Omental fat pad (tissue), 4 donors: ENCODE data around the gene PAM16. TPM values are rescaled to one million over a fixed set of nuclear protein-coding genes. Genes with fewer than 3 reads are reported as not detected.

Experiments
- ATAC-seq: fragments of 150-250 bp; one replicate; pipeline ENCODE4 v1.9.1; 2016; ENCODE audit warnings: mild to moderate bottlenecking, moderate library complexity; ENCODE audit not compliant: low FRiP score
- DNase-seq: peaks from one replicate; pipeline ENCODE4 v3.0.0-alpha.2; 2019; ENCODE audit warnings: low spot score
- total RNA-seq, 4 donors: library from RNA; depleted of rRNA; stranded (reverse); fragments of >200 nt; gene quantifications; one replicate each; pipeline ENCODE4 v1.1.0, GENCODE V29; 2016
- TF ChIP-seq, protein P1 (sequence below), 3 donors: fragments of 450-650 bp; IDR thresholded peaks; one replicate each; pipeline ENCODE4 v1.5.1; 2016 to 2017; ENCODE audit warnings: antibody characterized with exemption in 3 of 3, mild to moderate bottlenecking in 3 of 3, moderate library complexity in 2 of 3

Gene PAM16
- total RNA-seq, 4 donors from 2014 or later: 32.7 to 53.9 (median 41.8) TPM

DNA sequence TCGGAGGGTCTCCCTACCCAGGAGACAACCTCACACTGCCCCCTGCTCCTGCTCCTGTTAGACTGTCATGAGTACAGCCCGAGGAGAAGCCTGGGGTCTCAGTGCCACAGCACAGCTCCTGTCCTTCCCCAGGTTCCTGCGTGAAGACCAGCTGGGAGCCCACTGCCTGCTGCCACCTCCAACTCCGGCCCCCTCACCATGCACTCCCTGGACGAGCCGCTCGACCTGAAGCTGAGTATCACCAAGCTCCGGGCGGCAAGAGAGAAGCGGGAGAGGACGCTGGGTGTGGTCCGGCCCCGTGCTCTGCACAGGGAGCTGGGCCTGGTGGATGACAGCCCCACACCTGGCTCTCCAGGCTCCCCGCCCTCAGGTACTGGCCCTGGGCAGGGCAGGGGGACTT, 19.0 kb downstream of the PAM16 start:
- no peak for DNase-seq
- ATAC-seq: no peak
- TF ChIP-seq, protein P1, sequence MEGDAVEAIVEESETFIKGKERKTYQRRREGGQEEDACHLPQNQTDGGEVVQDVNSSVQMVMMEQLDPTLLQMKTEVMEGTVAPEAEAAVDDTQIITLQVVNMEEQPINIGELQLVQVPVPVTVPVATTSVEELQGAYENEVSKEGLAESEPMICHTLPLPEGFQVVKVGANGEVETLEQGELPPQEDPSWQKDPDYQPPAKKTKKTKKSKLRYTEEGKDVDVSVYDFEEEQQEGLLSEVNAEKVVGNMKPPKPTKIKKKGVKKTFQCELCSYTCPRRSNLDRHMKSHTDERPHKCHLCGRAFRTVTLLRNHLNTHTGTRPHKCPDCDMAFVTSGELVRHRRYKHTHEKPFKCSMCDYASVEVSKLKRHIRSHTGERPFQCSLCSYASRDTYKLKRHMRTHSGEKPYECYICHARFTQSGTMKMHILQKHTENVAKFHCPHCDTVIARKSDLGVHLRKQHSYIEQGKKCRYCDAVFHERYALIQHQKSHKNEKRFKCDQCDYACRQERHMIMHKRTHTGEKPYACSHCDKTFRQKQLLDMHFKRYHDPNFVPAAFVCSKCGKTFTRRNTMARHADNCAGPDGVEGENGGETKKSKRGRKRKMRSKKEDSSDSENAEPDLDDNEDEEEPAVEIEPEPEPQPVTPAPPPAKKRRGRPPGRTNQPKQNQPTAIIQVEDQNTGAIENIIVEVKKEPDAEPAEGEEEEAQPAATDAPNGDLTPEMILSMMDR (IDR thresholded peaks at IDR 0.05): no peak

DNA sequence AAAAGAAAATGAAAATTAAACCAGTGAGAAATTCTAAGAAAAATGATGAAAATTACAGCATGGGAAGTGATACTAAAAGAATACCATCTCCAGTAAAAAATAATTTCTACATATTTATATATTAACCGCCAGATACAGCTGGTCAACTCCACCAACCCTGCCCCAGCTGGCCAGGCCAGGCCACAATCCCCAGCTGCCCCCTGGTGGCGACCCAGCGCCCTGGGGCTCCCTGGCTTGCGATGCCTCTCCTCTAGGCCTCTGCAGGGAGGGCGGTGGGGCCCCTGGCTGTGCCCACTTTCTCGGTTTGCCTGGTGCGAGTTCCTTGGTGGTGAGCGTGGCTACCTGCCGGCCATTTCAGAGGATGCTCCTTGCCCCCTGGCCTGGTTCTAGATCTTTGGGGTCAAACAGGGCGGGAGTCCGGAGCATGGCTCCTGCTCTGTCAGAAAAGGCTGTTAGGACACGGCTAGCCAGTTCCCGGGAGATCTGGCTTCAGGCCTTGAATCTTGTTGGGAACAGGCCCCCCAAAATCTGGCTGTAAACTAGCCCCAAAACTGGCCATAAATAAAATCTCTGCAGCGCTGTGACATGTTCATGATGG, 20.7 kb downstream of the PAM16 start:
- peak; percentile 70 for ATAC-seq

GRCh38 chr16:4328782-4329775, 22.0 kb downstream of the PAM16 start:
- DNase-seq: no peak
- peak; percentile 1 for ATAC-seq
- TF ChIP-seq, protein P1 (IDR thresholded peaks at IDR 0.05): no peak

More for the DNA sequence above, 20.7 kb downstream of the PAM16 start:
- TF ChIP-seq, protein P1 (IDR thresholded peaks at IDR 0.05): peak in 2 of 3 donors; percentile 82 to 92
- peak; percentile 73 for DNase-seq

DNA sequence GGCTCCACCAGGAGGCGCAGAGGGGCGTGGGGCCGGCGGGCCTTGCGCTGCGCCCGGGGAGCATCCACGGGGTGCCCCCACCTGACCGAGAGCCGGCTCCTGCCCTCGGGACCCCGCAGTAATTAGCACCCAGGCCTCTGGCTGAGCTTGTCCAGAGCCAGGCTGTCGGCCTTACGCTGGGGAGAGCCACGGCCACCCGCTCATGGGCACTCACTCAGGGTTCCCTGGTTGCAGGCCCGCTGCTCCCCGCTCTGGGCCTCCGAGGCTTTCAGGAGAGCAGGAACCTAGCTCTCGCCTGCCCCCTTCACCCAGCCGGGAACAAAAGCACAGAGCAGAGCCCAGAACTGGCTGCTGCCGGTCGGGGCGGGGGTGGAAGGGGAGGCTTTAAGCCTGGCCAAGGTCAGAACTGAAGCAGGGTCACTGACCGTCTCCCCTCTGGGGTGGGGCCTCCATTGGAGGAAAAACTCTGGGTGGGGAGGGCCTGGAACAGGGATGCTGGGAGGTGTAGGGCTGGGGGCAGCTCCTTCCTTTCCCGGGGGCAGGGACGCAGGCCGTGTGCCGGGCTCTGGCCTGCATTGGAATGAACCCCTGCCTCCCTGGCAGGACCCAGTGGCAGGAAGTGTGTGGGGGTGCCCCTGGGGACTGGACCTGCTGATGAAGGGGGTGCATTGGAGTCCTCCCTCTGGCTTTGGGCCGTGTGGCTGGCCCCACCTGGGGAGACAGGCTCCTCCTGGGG, 22.9 kb downstream of the PAM16 start:
- no peak for DNase-seq
- ATAC-seq: peak; percentile 67
- TF ChIP-seq, protein P1 (IDR thresholded peaks at IDR 0.05): no peak

GRCh38 chr16:4327386-4328045, 23.6 kb downstream of the PAM16 start:
- DNase-seq (no peak), ATAC-seq (no peak)
- TF ChIP-seq, protein P1 (IDR thresholded peaks at IDR 0.05): no peak

- no peak for ATAC-seq
- DNase-seq: no peak
- TF ChIP-seq, protein P1 (IDR thresholded peaks at IDR 0.05): no peak
These were observed 25.8 kb downstream of the PAM16 start for GRCh38 chr16:4325253-4325758.
